Karpas-422 (cell line): ENCODE measurements around the gene MDM4. TPM values are rescaled to one million over a fixed set of nuclear protein-coding genes. Genes with fewer than 3 reads are reported as not detected.

Source experiments
- DNase-seq: peaks from one replicate; pipeline ENCODE4 v3.0.0-alpha.2; 2015
- H2AFZ ChIP-seq: fragments of 200-600 bp; sonication (generic); 2 replicates; pipeline ENCODE4 v1.6.1; 2014; ENCODE audit warnings: antibody characterized with exemption, low read length, mixed read lengths
- H3K27ac ChIP-seq: fragments of 200-600 bp; sonication (generic); 2 replicates; pipeline ENCODE4 v1.5.1; 2014; ENCODE audit warnings: mild to moderate bottlenecking, low read length, moderate library complexity
- H3K27me3 ChIP-seq: fragments of 200-600 bp; sonication (generic); 2 replicates; pipeline ENCODE4 v1.6.1; 2014; ENCODE audit warnings: low read length, mixed read lengths
- H3K36me3 ChIP-seq: fragments of 200-600 bp; sonication (generic); 2 replicates; pipeline ENCODE4 v1.6.1; 2014; ENCODE audit warnings: low read length, mixed read lengths; ENCODE audit not compliant: insufficient read depth
- H3K4me1 ChIP-seq: fragments of 200-600 bp; sonication (generic); 2 replicates; pipeline ENCODE4 v1.6.1; 2014; ENCODE audit warnings: mild to moderate bottlenecking, low read length, mixed read lengths
- H3K4me2 ChIP-seq: fragments of 200-600 bp; sonication (generic); 2 replicates; pipeline ENCODE4 v1.6.1; 2014; ENCODE audit warnings: low read length, low read depth, mild to moderate bottlenecking; ENCODE audit not compliant: poor library complexity, severe bottlenecking
- H3K4me3 ChIP-seq: fragments of 200-600 bp; sonication (generic); 2 replicates; pipeline ENCODE4 v1.5.1; 2014; ENCODE audit warnings: mild to moderate bottlenecking, antibody characterized with exemption, low read length, mixed read lengths
- H3K79me2 ChIP-seq: fragments of 200-600 bp; sonication (generic); 2 replicates; pipeline ENCODE4 v1.6.1; 2014; ENCODE audit warnings: mild to moderate bottlenecking, low read length, mixed read lengths
- H3K9ac ChIP-seq: fragments of 200-600 bp; sonication (generic); 2 replicates; pipeline ENCODE4 v1.6.0; 2014; ENCODE audit warnings: low read length
- H3K9me2 ChIP-seq: fragments of 200-600 bp; sonication (generic), shearing (Covaris generic); replicated peaks from 2 replicates; pipeline ENCODE4 v1.6.0; 2014; ENCODE audit warnings: mild to moderate bottlenecking, low read length, moderate library complexity; ENCODE audit not compliant: insufficient read depth
- H3K9me3 ChIP-seq: fragments of 300-700, 200-600 bp; sonication (generic); 2 replicates; pipeline ENCODE4 v1.6.1; 2014; ENCODE audit warnings: low read length, mixed read lengths
- H4K20me1 ChIP-seq: fragments of 200-600 bp; sonication (generic); 2 replicates; pipeline ENCODE4 v1.6.1; 2014; ENCODE audit warnings: mild to moderate bottlenecking, antibody characterized with exemption, low read length, low read depth; ENCODE audit not compliant: insufficient read depth
- total RNA-seq: library from RNA; depleted of rRNA; stranded (reverse); fragments of >200 nt; shearing (Covaris generic); gene quantifications from 2 replicates; pipeline ENCODE4 v1.2.3, GENCODE V29; 2014; ENCODE audit warnings: low replicate concordance

Gene MDM4
- total RNA-seq, 1 experiment from 2014 or later: 96.9 TPM

- Histone ChIP-seq H3K27ac (no peak overlapping the region), H3K9ac (no peak overlapping the region), H4K20me1 (no peaks in the 10 kb centered on the region), H3K4me1 (peaks cover 16% of the 10 kb centered on the region), H3K9me2 (no peaks in the 10 kb centered on the region), H3K79me2 (no peaks in the 10 kb centered on the region), H3K36me3 (0 out of 2 replicates have a peak, but pooled peaks cover 3% of the 10 kb centered on the region), H3K4me2 (no peak overlapping the region), H2AFZ (no peak overlapping the region), H3K4me3 (no peak overlapping the region), H3K9me3 (no peaks in the 10 kb centered on the region), H3K27me3 (no peaks in the 10 kb centered on the region)
- no peak for DNase-seq
These were observed 58.6 kb downstream of the MDM4 start for GRCh38 chr1:204574865-204575163.

- Histone ChIP-seq H4K20me1 (no peaks in the 10 kb centered on the region), H3K27ac (no peak overlapping the region), H2AFZ (no peak overlapping the region), H3K4me3 (no peak overlapping the region), H3K4me2 (no peak overlapping the region), H3K27me3 (no peaks in the 10 kb centered on the region), H3K9me3 (no peaks in the 10 kb centered on the region), H3K79me2 (no peaks in the 10 kb centered on the region), H3K36me3 (0 out of 2 replicates have a peak, but pooled peaks cover 3% of the 10 kb centered on the region), H3K4me1 (peaks cover 16% of the 10 kb centered on the region), H3K9me2 (no peaks in the 10 kb centered on the region), H3K9ac (no peak overlapping the region)
- DNase-seq: no peak
These were observed 59.3 kb downstream of the MDM4 start for GRCh38 chr1:204575221-204576190.

GRCh38 chr1:204576422-204576821 lies 60.2 kb downstream of the MDM4 start:
- Histone ChIP-seq H3K9me2 (no peaks in the 10 kb centered on the region), H2AFZ (no peak overlapping the region), H4K20me1 (no peaks in the 10 kb centered on the region), H3K79me2 (no peaks in the 10 kb centered on the region), H3K27ac (no peak overlapping the region), H3K4me1 (peaks cover 16% of the 10 kb centered on the region), H3K9me3 (no peaks in the 10 kb centered on the region), H3K9ac (no peak overlapping the region), H3K4me2 (no peak overlapping the region), H3K4me3 (no peak overlapping the region), H3K36me3 (0 out of 2 replicates have a peak, but pooled peaks cover 1% of the 10 kb centered on the region), H3K27me3 (no peaks in the 10 kb centered on the region)
- DNase-seq: no peak

- no peak overlapping the region for H3K4me3 ChIP-seq
- no peak overlapping the region for H2AFZ ChIP-seq
- no peaks in the 10 kb centered on the region for H3K9me3 ChIP-seq
- H3K27ac ChIP-seq: peak overlapping the region; percentile 43; the same call in 1 of the 2 replicates
- H3K36me3 ChIP-seq: no peaks in the 10 kb centered on the region
- no peaks in the 10 kb centered on the region for H4K20me1 ChIP-seq
- DNase-seq: no peak
- peak overlapping the region; percentile 58 for H3K4me2 ChIP-seq
- H3K9me2 ChIP-seq: no peaks in the 10 kb centered on the region
- H3K4me1 ChIP-seq: peaks cover 16% of the 10 kb centered on the region
- H3K27me3 ChIP-seq: no peaks in the 10 kb centered on the region
- no peaks in the 10 kb centered on the region for H3K79me2 ChIP-seq
- H3K9ac ChIP-seq: no peak overlapping the region
These were observed 61.7 kb downstream of the MDM4 start for GRCh38 chr1:204577794-204578478.

- Histone ChIP-seq H3K27ac (peak overlapping the region; percentile 43), H3K4me3 (peak overlapping the region; percentile 6; the same call in 1 of the 2 replicates), H3K4me1 (peaks cover 19% of the 10 kb centered on the region), H4K20me1 (no peaks in the 10 kb centered on the region), H3K27me3 (no peaks in the 10 kb centered on the region), H2AFZ (no peak overlapping the region), H3K36me3 (no peaks in the 10 kb centered on the region), H3K79me2 (no peaks in the 10 kb centered on the region), H3K4me2 (peak overlapping the region; percentile 58), H3K9me2 (no peaks in the 10 kb centered on the region), H3K9me3 (no peaks in the 10 kb centered on the region), H3K9ac (peak overlapping the region; percentile 49)
- DNase-seq: peak; percentile 57
These were observed 62.9 kb downstream of the MDM4 start for GRCh38 chr1:204578867-204579664.

GRCh38 chr1:204579681-204580080 lies 63.5 kb downstream of the MDM4 start:
- no peak overlapping the region for H2AFZ ChIP-seq
- no peaks in the 10 kb centered on the region for H3K9me3 ChIP-seq
- H3K9me2 ChIP-seq: no peaks in the 10 kb centered on the region
- H3K36me3 ChIP-seq: no peaks in the 10 kb centered on the region
- H3K4me1 ChIP-seq: peaks cover 25% of the 10 kb centered on the region
- no peak overlapping the region for H3K4me3 ChIP-seq
- H4K20me1 ChIP-seq: no peaks in the 10 kb centered on the region
- DNase-seq: no peak
- no peaks in the 10 kb centered on the region for H3K79me2 ChIP-seq
- H3K9ac ChIP-seq: no peak overlapping the region
- H3K27me3 ChIP-seq: no peaks in the 10 kb centered on the region
- no peak overlapping the region for H3K4me2 ChIP-seq
- H3K27ac ChIP-seq: no peak overlapping the region

- H3K9ac ChIP-seq: no peak overlapping the region
- H3K27me3 ChIP-seq: no peaks in the 10 kb centered on the region
- no peaks in the 10 kb centered on the region for H3K9me3 ChIP-seq
- H3K4me3 ChIP-seq: no peak overlapping the region
- peaks cover 32% of the 10 kb centered on the region for H3K4me1 ChIP-seq
- no peak overlapping the region for H3K4me2 ChIP-seq
- no peaks in the 10 kb centered on the region for H3K9me2 ChIP-seq
- no peaks in the 10 kb centered on the region for H4K20me1 ChIP-seq
- H3K27ac ChIP-seq: no peak overlapping the region
- H3K36me3 ChIP-seq: no peaks in the 10 kb centered on the region
- H3K79me2 ChIP-seq: no peaks in the 10 kb centered on the region
- H2AFZ ChIP-seq: no peak overlapping the region
- no peak for DNase-seq
These were observed 64.7 kb downstream of the MDM4 start for GRCh38 chr1:204580862-204581261.

- Histone ChIP-seq H3K27ac (no peak overlapping the region), H4K20me1 (no peaks in the 10 kb centered on the region), H3K9me3 (no peaks in the 10 kb centered on the region), H3K79me2 (no peaks in the 10 kb centered on the region), H3K4me2 (no peak overlapping the region), H2AFZ (no peak overlapping the region), H3K36me3 (no peaks in the 10 kb centered on the region), H3K4me1 (peaks cover 32% of the 10 kb centered on the region), H3K27me3 (no peaks in the 10 kb centered on the region), H3K9me2 (no peaks in the 10 kb centered on the region), H3K4me3 (no peak overlapping the region), H3K9ac (no peak overlapping the region)
- DNase-seq: no peak
These were observed 65.6 kb downstream of the MDM4 start for GRCh38 chr1:204581759-204582158.
